ENCODE measurements around the gene STK36. TPM values are rescaled to one million over a fixed set of nuclear protein-coding genes. Genes with fewer than 3 reads are reported as not detected.

STK36 gene
- total RNA-seq, 1 experiment from 2014 or later: 14.9 TPM

DNA sequence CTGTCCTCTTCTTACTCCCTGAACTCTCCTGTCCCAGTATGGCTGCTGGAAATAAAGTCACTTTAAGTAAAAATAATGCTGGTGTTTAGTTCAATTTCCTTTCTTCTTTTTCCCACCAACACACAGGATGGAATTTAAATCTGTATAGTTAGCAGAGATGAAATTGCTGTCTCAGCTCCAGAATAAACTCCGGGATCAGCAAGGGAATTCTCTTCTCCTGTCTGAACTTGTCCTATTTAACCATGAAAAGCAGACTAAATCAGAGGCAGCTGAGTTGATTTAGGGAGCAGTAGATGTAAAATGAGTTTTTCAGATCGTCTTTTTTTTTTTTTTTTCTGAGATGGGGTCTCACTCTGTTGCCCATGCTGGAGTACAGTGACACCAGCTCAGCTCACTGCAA, 64.6 kb downstream of the STK36 start:
- H3K27ac ChIP-seq: no peak overlapping the region
- H3K4me3 ChIP-seq: no peak overlapping the region
- H3K4me1 ChIP-seq: peaks cover 4% of the 10 kb centered on the region; the same call in 1 of the 2 replicates
- H3K36me3 ChIP-seq: peaks cover 51% of the 10 kb centered on the region
- H3K9me3 ChIP-seq (replicated peaks): no peaks in the 10 kb centered on the region
- no peak for DNase-seq
- H3K27me3 ChIP-seq: no peaks in the 10 kb centered on the region

GRCh38 chr2:218743068-218743467, 71.2 kb downstream of the STK36 start:
- Histone ChIP-seq H3K36me3 (peaks cover 78% of the 10 kb centered on the region), H3K4me3 (no peak overlapping the region), H3K9me3 (replicated peaks) (no peaks in the 10 kb centered on the region), H3K4me1 (peaks cover 19% of the 10 kb centered on the region), H3K27ac (no peak overlapping the region), H3K27me3 (no peaks in the 10 kb centered on the region)
- no peak for DNase-seq

DNA sequence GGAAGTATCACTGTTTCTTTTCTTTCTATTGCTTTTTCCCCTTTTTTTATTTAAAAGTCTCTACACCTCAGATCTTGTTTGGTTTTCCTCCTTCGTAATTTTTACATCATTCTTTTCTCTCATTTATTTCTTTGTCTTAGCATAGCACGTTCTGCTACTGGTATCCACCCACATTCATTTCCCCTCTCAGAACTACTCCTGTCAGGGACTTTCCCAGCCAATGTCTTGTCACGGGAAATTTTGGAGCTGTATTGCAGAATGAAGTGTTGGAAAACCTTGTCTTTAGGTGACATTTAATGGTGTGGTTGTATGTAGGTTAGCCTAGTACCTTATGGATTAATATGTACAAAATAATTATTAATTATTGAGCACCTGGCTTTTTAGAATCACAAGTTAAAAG, 72.7 kb downstream of the STK36 start:
- H3K4me3 ChIP-seq: no peak overlapping the region
- peaks cover 74% of the 10 kb centered on the region for H3K36me3 ChIP-seq
- no peak for DNase-seq
- peaks cover 19% of the 10 kb centered on the region for H3K4me1 ChIP-seq
- no peaks in the 10 kb centered on the region for H3K27me3 ChIP-seq
- no peaks in the 10 kb centered on the region for H3K9me3 ChIP-seq (replicated peaks)
- peak overlapping the region; percentile 67; the same call in 1 of the 2 replicates for H3K27ac ChIP-seq

DNA sequence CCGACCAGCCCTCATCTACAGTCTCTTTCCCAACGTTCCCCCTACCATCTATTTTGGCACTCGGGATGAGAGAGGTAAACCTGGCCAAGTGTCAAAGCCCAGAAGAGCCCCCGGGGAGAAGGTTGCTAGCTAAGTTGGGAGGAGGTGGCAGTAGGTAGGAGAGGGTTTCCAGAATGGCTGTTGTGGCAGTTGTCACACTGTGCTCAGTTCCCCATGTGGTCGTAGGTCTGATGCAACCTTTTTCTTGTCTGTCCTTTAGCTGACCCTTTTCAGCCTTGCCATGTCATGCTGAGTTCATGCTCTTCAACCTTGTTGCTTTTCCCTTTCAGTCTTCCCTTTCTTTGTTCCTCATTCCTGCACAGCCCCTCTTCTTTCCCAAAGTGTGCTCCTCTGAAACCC, 73.3 kb downstream of the STK36 start:
- peak in 1 of 2 experiments; percentile 31 for DNase-seq
- no peaks in the 10 kb centered on the region for H3K27me3 ChIP-seq
- H3K27ac ChIP-seq: peak overlapping the region; percentile 67
- H3K4me1 ChIP-seq: peaks cover 19% of the 10 kb centered on the region
- no peak overlapping the region for H3K4me3 ChIP-seq
- peaks cover 74% of the 10 kb centered on the region for H3K36me3 ChIP-seq
- H3K9me3 ChIP-seq (replicated peaks): no peaks in the 10 kb centered on the region

DNA sequence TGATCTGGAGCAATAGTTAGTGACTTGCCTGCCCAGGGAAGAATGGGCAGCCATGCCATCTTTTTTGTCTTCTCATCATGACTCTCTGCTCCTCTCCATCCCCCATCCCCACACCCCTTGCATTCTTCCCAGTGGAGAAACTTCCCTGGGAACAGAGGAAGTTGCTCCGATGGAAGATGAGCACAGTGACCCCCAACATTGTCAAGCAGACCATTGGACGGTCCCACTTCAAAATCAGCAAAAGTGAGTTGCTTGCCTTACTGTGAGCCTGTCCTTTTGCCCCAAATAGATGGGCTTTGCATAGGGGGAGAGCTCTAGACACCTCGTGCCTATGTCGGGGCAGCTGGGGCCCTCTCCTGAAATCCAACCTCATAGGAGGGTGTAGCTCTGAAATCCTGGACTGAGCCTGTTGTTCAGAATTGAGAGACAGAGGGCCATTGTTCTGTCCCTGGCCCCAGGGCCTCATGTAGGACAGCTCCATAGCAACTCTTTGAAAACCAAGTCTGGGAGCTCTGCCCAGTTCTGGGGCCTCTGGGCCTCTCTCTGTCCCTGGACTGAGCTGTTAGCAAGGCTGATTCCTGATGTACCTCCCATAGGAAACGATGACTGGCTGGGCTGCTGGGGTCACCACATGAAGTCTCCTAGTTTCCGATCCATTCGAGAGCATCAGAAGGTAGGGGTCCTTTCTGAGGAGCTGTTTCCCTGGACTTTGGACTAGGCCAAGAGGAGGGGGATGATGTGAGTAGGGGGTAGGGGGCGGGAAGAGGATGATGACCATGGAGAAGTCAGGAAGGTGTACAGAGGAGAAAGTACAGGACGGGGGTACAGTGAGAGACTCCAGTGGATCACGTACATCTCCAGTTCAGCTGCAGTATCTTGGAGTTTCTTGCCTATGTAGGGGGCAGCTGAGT, 73.9 kb downstream of the STK36 start:
- H3K4me1 ChIP-seq: peaks cover 19% of the 10 kb centered on the region
- peak overlapping the region; percentile 67 for H3K27ac ChIP-seq
- no peaks in the 10 kb centered on the region for H3K27me3 ChIP-seq
- no peak overlapping the region for H3K4me3 ChIP-seq
- peaks cover 74% of the 10 kb centered on the region for H3K36me3 ChIP-seq
- no peaks in the 10 kb centered on the region for H3K9me3 ChIP-seq (replicated peaks)
- peak; percentile 87 to 96 for DNase-seq

DNA sequence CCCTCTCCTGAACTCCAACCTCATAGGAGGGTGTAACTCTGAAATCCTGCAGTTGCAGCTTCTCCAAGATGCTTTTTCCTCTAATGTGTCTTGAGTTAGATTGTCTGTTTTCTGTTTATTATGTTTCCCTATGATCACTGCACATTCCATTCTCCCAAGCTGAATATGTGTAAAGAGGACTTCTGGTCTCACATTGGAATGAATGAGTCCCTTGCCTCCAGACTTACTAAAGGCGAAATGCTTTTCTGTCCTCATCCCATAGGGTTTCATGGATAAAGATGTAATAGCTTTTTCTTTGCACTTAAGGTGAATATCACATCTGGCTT, 74.5 kb downstream of the STK36 start:
- Histone ChIP-seq H3K36me3 (peaks cover 71% of the 10 kb centered on the region), H3K27ac (peak overlapping the region; percentile 67), H3K4me3 (no peak overlapping the region), H3K4me1 (peaks cover 19% of the 10 kb centered on the region), H3K27me3 (no peaks in the 10 kb centered on the region), H3K9me3 (replicated peaks) (no peaks in the 10 kb centered on the region)
- no peak for DNase-seq

DNA sequence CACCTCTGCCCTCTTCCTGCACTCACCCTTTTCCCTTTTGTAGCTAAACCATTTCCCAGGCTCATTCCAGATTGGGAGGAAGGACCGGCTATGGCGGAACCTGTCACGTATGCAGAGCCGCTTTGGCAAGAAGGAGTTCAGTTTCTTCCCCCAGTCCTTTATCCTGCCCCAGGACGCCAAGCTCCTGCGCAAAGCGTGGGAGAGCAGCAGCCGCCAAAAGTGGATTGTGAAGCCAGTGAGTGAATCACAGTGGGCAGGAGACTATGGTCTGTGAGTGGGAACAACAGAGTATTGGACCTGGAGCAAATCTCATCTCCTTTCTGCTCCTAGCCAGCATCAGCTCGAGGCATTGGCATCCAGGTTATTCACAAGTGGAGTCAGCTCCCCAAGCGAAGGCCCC, 75.1 kb downstream of the STK36 start:
- Histone ChIP-seq H3K4me3 (no peak overlapping the region), H3K9me3 (replicated peaks) (no peaks in the 10 kb centered on the region), H3K4me1 (peaks cover 19% of the 10 kb centered on the region), H3K27me3 (no peaks in the 10 kb centered on the region), H3K36me3 (peaks cover 71% of the 10 kb centered on the region), H3K27ac (no peak overlapping the region)
- no peak for DNase-seq

DNA sequence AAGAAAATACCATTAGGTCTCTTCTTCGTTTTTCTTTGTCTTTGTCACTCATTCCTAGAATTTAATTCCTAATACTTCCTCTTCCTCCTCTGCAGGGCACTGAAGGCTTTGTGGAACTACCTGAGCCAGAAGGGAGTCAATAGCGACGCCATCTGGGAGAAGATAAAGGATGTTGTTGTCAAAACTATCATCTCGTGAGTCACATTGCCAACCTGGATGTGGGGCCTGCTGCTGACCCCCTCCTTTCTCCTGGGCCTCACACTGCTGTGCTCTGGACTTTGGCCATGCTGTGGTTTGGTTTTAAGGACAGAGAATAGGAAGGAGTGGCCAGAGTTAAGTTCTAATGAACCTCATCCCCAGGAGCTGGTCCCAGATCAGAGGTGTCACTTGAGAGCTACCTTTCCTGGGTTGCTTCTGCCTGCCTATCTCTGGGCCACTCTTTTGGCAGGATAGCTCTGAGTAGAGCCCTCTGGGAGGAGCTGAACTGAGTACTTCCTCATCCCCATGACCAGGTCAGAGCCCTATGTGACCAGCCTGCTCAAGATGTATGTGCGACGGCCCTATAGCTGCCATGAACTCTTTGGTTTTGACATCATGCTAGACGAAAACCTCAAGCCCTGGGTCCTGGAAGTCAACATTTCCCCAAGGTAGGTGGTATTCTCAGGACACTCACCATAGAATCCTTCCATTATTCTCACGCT, 77.0 kb downstream of the STK36 start:
- Histone ChIP-seq H3K4me1 (peaks cover 19% of the 10 kb centered on the region), H3K9me3 (replicated peaks) (no peaks in the 10 kb centered on the region), H3K36me3 (peaks cover 76% of the 10 kb centered on the region), H3K27ac (no peak overlapping the region), H3K4me3 (no peak overlapping the region), H3K27me3 (no peaks in the 10 kb centered on the region)
- DNase-seq: no peak

Other genes with a start within 250 kb of the STK36 start
- 30.2 and 34.9 TPM in 2 replicates for gene USP37, start 103.7 kb upstream of the STK36 start, total RNA-seq (2014; rRNA removed; shearing (Covaris generic))
- 166 and 188 TPM in 2 replicates for gene CNOT9, start 103.2 kb upstream of the STK36 start, total RNA-seq (2014; rRNA removed; shearing (Covaris generic))
- gene PLCD4, start 64.2 kb upstream of the STK36 start, total RNA-seq (2014; rRNA removed; shearing (Covaris generic)): 0.71 and 0.75 TPM in 2 replicates
- gene ZNF142, start 12.5 kb upstream of the STK36 start, total RNA-seq (2014; rRNA removed; shearing (Covaris generic)): 14.6 and 15.0 TPM in 2 replicates
- 33.7 and 34.6 TPM in 2 replicates for gene BCS1L, start 12.4 kb upstream of the STK36 start, total RNA-seq (2014; rRNA removed; shearing (Covaris generic))
- gene RNF25, start 84 bp upstream of the STK36 start, total RNA-seq (2014; rRNA removed; shearing (Covaris generic)): 18.5 and 22.6 TPM in 2 replicates
- 52.1 and 60.8 TPM in 2 replicates for gene TTLL4, start 38.7 kb downstream of the STK36 start, total RNA-seq (2014; rRNA removed; shearing (Covaris generic))
- gene CYP27A1, start 110.1 kb downstream of the STK36 start, total RNA-seq (2014; rRNA removed; shearing (Covaris generic)): 3.2 and 3.6 TPM in 2 replicates
- 0.13 and 0.16 TPM in 2 replicates for gene PRKAG3, start 159.7 kb downstream of the STK36 start, total RNA-seq (2014; rRNA removed; shearing (Covaris generic))
- gene WNT6, start 187.7 kb downstream of the STK36 start, total RNA-seq (2014; rRNA removed; shearing (Covaris generic)): 0.08 and 0.10 TPM in 2 replicates
- 0.10 and 0.28 TPM in 2 replicates for gene WNT10A, start 208.8 kb downstream of the STK36 start, total RNA-seq (2014; rRNA removed; shearing (Covaris generic))

Measured in SJCRH30 (cell line).